ENCODE results near the gene EYS. TPM values are rescaled to one million over a fixed set of nuclear protein-coding genes. Genes with fewer than 3 reads are reported as not detected.

EYS gene
- total RNA-seq, 4 donors from 2014 or later = 0.15 TPM; not detected in 3

- peaks cover 0 to 7% (median 0%) of the 10 kb centered on the region in 3 donors for H3K9me3 ChIP-seq
- no peaks in the 10 kb centered on the region for H3K4me1 ChIP-seq
- TF ChIP-seq POLR2A (IDR thresholded peaks at IDR 0.05) (no peak), EP300 (IDR thresholded peaks at IDR 0.05) (no peak), CTCF (IDR thresholded peaks at IDR 0.05) (no peak), POLR2AphosphoS5 (IDR thresholded peaks at IDR 0.05) (no peak)
- ATAC-seq = no peak
- no peak overlapping the region for H3K4me3 ChIP-seq
- H3K27me3 ChIP-seq = no peaks in the 10 kb centered on the region
- H3K36me3 ChIP-seq = no peaks in the 10 kb centered on the region
- H3K27ac ChIP-seq = no peak overlapping the region
Observed at GRCh38 chr6:64926051-64926450, 781.0 kb downstream of the EYS start.

- H3K9me3 ChIP-seq = peaks cover 0 to 7% (median 0%) of the 10 kb centered on the region in 3 donors
- TF ChIP-seq CTCF (IDR thresholded peaks at IDR 0.05) = no peak
- no peak for TF ChIP-seq POLR2AphosphoS5 (IDR thresholded peaks at IDR 0.05)
- no peak for TF ChIP-seq POLR2A (IDR thresholded peaks at IDR 0.05)
- no peak for TF ChIP-seq EP300 (IDR thresholded peaks at IDR 0.05)
- no peak overlapping the region for H3K27ac ChIP-seq
- H3K4me1 ChIP-seq = no peaks in the 10 kb centered on the region
- H3K36me3 ChIP-seq = no peaks in the 10 kb centered on the region
- no peaks in the 10 kb centered on the region for H3K27me3 ChIP-seq
- no peak for ATAC-seq
- whole genome bisulfite sequencing, 2 donors (ENCODE audit: low coverage in 1 of 2) = 90 to 100% methylated on average over 1 of the region's 1 CpG
- H3K4me3 ChIP-seq = no peak overlapping the region
Observed at GRCh38 chr6:64920257-64920656, 786.8 kb downstream of the EYS start.

- H3K4me1 ChIP-seq = no peaks in the 10 kb centered on the region
- H3K27ac ChIP-seq = no peak overlapping the region
- no peaks in the 10 kb centered on the region for H3K27me3 ChIP-seq
- ATAC-seq = no peak
- no peak overlapping the region for H3K4me3 ChIP-seq
- TF ChIP-seq CTCF (IDR thresholded peaks at IDR 0.05) (no peak), EP300 (IDR thresholded peaks at IDR 0.05) (no peak), POLR2AphosphoS5 (IDR thresholded peaks at IDR 0.05) (no peak), POLR2A (IDR thresholded peaks at IDR 0.05) (no peak)
- no peaks in the 10 kb centered on the region for H3K36me3 ChIP-seq
- H3K9me3 ChIP-seq = no peaks in the 10 kb centered on the region
Observed at GRCh38 chr6:64914124-64914523, 792.9 kb downstream of the EYS start.

GRCh38 chr6:64912966-64913365 lies 794.1 kb downstream of the EYS start:
- 71 to 94% methylated on average over 1 of the region's 1 CpG for WGBS, 2 donors (ENCODE audit: low coverage in 1 of 2)
- no peak for TF ChIP-seq POLR2A (IDR thresholded peaks at IDR 0.05)
- no peak for TF ChIP-seq POLR2AphosphoS5 (IDR thresholded peaks at IDR 0.05)
- no peak for TF ChIP-seq EP300 (IDR thresholded peaks at IDR 0.05)
- TF ChIP-seq CTCF (IDR thresholded peaks at IDR 0.05) = no peak
- no peak for ATAC-seq
- H3K36me3 ChIP-seq = no peaks in the 10 kb centered on the region
- no peaks in the 10 kb centered on the region for H3K9me3 ChIP-seq
- no peak overlapping the region for H3K27ac ChIP-seq
- H3K27me3 ChIP-seq = no peaks in the 10 kb centered on the region
- no peak overlapping the region for H3K4me3 ChIP-seq
- no peaks in the 10 kb centered on the region for H3K4me1 ChIP-seq

- TF ChIP-seq CTCF (IDR thresholded peaks at IDR 0.05) = no peak
- TF ChIP-seq POLR2AphosphoS5 (IDR thresholded peaks at IDR 0.05) = no peak
- no peak for TF ChIP-seq EP300 (IDR thresholded peaks at IDR 0.05)
- no peak for TF ChIP-seq POLR2A (IDR thresholded peaks at IDR 0.05)
- no peaks in the 10 kb centered on the region for H3K27me3 ChIP-seq
- WGBS, 2 donors (ENCODE audit: low coverage in 1 of 2) = 82 to 85% methylated on average over 2 to 6 of the region's 7 CpGs
- ATAC-seq = no peak
- H3K9me3 ChIP-seq = no peaks in the 10 kb centered on the region
- H3K36me3 ChIP-seq = no peaks in the 10 kb centered on the region
- no peaks in the 10 kb centered on the region for H3K4me1 ChIP-seq
- no peak overlapping the region for H3K4me3 ChIP-seq
- no peak overlapping the region for H3K27ac ChIP-seq
Observed at GRCh38 chr6:64908104-64908503, 798.9 kb downstream of the EYS start.

All from gastroesophageal sphincter (tissue), 4 donors.